GM10847 (cell line): ENCODE data around the gene SLC25A21.

Experiments used
- POLR2A ChIP-seq: IDR thresholded peaks from 2 replicates; pipeline ENCODE4 v1.6.1; 2011; ENCODE audit not compliant: insufficient read length; ENCODE audit errors: extremely low read depth

SLC25A21 gene

DNA sequence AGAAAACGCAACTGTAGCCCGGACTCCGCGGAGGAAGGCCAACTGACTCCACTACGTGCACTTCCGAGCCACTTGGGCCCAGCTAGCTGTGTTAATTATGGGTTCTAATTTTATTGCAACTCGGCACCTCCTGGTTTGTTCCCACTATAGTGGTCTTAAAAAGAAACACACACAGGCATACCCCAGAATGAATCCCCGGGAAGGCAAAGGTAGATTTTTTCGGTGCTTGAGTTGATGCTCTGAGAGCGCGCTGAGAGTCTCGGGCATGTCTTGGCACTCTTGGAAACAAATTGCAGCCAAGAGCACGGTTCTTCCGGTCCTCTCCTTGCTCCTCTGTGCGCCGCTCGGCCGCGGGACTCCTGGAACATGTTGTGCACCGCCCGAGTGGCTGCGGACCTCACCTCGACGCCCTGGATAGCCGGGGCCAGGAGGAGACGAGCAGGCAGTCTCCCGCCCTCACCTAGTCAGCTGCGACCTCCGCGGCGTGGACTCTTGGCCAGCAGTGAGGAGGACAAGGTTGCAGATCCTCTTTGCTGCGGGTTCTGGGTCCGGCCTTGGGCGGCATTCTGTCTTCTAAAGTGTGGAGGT, 517.5 kb downstream of the SLC25A21 start:
- TF ChIP-seq POLR2A: no peak

DNA sequence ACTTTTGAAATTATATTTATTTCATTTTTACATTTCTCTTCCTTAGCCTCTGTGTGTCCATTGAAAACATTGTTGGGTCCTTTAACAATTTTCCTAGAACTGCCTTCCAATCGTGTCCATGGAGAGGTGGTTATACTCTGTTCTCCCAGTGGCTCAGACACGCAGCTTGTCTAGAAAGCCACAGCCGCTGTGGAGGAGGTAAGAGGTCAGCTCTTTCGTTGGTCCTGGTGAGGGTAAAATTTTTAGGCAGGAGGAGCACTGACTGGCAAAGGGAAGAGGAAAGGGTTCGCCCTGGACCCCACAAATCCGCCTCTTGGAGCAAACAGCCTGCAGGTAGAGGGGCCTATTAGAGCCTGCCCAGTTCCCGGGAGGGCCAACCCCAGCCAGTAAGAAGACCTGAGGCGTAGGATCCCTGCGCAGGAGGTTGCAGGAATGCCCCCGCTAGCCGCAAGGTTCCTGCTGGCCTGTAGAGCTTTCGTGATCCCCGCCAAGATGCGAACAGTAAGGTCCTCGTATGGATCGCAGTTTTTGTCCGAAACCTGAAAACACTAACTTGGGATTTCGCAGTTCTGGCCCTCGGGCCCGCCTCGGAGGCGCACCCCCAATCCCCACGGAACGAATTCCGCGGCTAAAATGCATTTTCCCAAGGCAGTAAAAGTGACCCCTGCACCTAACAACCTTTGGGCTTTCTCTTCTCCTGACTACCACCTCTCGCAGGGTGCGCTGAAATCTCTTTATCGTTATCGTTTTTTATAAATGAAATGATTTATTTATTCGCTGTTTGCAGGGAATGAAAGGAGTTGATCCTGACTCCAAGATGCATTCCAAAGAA, 518.2 kb downstream of the SLC25A21 start:
- no peak for TF ChIP-seq POLR2A

DNA sequence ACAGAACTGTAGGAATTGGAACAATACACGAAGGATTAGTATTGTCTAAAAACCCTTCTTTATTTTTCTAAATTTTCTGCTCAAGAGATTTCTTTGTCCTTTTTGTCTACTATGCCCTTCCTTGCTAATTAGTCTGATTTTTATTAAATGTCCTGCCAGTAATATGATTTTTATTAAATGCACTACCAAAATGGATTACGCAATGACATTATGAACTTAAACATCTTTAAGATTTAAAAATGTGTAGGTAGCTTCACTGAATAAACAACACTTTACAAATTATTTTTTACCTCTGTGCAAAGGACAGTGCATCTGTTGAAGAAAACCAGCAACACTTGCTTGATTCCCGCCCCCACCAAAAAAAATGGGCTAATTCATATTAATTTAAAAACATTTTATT, 519.0 kb downstream of the SLC25A21 start:
- no peak for TF ChIP-seq POLR2A

DNA sequence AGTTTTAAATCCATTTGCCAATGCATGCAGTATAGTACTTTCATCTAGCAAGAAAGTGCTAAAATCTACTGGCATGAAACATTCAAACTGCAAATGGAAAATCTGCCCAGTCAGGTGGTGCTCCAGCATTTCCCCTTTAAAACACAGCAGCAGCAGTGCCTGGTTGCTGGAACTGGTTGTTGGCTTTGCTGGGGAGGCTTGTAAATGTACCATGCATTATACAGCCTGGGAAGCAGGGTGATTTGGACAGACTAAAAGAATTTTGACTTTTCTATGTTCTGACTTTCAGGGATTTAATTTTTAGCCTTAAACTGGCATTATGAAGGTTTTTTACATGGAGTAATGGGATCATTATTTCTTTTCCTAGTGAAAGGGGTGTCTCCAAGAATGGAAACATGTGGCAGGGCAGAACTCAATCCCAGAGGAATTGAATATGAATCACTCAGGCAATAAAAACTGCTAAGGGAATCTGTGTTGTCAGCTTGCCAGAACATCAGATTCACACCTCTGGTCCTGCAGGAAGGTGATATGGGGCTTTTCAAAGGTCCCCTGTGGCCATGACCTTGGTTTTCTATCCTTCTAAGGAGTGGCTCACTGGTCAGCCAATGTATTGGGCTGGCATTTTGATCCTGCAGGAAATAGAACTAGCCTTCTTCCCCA, 519.7 kb downstream of the SLC25A21 start:
- no peak for TF ChIP-seq POLR2A

DNA sequence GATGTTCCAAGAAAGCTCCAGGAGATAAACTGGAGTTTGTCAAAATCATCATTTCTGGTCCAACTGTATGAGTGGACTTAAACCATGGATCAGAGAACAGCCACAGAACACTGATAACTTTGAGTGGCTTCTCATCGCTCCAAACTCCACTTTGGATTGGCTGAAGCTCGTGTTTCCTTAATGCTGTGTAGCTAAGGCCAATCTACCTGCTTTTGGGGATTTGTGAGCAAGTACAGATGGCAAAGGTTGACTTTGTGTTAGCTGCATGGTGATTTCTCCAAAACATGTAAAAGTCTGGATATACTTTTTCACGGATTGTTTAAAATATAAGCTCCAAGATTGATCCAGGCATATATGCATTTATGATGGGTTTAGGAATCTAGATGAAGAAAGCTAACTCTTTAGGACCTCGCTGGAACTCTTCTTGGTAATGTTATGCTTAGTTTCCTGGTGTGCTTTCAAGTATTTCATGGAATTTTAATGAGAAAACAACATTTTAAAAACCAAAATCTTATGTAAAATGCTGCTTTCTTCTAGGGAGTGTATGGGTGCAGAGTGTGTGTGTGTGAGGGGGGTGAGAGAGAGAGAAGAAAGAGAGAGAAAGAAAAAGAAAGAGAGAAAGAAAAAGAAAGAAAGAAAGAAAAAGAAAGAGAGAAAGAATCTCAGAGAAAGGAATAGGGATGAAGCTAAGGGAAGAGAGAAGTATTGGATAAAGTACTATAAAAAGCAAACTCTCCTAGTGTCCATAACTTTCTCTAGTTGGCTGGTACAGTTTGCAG, 522.3 kb downstream of the SLC25A21 start:
- no peak for TF ChIP-seq POLR2A

DNA sequence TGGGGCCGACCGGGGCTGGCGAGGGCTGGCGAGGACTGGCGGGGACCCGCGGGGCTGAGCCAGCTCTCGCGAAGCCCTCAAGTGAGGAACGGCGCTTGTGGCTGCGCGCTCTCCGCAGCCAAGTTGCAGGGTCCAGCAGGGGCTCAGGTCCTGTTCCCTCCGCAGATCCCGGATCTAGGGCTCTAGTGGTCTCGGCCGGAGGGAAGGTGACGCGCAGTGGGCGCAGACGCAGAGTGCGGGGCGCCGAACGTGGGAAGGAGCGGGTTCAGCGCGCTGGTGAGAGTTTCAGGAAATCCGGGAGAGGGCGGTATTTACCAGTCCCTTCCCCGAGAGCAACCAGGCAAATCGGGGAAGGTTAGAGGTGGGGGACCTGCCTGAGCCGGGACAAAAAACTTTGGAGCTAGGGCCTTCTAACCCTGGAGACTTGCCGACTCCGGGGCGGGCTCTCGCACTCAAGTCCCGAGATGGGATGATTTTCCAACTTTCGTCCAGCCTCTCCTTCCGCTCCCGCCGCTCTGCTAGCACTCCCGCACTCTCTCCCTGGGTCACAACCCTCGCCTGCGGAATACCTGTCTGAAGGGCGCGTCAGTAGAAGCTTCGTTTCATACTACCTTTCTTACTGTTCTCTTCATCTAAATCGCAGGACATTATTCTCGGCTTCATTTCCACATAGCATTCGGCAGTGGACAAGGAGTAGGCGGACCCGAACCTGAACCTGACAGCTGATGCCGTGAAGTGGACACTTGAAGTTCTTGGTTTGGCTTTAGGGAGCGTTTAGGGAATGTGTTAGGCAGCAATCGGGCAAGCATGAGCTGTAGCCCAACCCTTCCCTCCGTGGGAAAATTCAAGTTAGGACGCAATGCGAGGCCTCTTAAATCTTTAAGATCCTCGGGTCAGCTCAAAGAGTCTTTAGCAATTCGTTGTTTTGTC, 524.3 kb downstream of the SLC25A21 start:
- no peak for TF ChIP-seq POLR2A

DNA sequence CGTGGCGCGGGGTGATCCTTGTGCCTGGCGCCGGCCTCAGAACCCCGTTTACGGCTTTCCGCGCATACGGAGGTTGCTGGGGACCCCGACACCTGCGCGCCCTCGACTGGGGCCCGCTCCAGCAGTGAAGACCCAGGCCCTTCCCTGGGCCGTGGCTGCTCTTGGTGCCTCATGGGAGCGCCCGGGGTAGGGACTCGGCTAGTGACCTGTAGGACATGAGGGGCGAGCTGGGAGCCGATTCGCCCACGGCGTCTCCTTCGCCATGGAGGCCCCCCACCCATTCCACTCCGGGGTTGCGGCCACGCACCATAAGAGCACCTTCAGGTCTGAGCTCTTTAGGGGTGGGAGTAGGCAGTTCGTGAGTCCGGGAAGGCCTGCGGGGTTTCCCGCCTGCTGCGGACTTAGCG, 525.0 kb downstream of the SLC25A21 start:
- TF ChIP-seq POLR2A: no peak

DNA sequence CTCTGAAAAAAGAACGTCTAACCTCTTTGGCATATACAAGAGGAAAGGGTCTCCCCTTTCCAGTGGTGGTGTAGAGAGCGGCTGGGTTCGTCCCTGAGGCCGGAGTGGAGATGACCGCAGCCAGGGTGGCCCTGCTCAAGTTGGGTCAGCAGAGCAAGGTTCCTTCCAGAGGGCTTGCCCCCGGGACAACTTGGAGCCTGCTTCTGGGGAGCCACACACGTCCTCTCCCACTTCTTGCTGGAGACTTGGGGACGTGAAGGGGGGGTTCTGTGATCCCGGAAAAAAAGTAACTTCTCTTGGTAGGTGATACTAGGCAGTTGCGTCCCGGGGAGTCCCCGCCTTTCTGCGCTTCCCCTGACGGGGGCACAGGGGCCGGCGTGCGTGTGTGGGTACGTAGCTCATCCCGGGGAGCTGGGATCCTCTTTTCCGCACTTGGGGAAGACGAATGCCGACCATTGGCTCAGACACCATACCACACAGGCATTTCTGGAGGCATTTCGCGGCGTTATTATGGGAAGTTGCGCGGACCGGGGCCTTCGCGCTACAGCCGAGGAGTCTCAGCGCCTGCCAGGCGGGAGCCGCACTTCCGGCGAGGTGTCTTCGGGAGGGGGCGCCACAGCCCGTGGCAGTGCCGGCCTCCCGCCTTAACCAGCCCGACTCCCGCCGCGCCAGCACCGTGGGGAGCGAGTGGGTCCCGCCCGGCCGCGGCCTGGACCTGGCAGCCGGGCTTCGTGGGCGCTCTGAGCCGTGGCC, 525.6 kb downstream of the SLC25A21 start:
- no peak for TF ChIP-seq POLR2A

DNA sequence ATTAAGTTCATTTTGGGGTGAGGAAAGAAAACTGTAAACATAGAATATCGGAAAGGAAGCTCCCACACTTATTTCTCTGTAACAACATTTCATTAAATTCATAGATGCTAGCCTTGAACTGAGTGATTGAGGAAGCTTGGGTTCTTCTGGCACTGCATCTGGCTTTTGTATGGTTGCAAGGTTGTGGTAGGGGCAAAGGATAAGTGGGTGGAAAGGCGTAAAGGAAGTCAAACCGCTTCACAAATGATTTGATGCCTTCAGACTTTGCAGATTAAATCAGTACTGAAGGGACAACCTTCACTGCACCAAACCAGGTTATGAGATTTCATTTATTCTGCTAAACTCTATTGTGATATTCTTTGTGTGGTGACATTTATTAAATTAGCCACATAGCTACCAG, 538.8 kb downstream of the SLC25A21 start:
- TF ChIP-seq POLR2A: no peak
